A673 (cell line): ENCODE results near the gene CENPN.

Source experiments
- EZH2 ChIP-seq: fragments of 200-600 bp; sonication (generic); IDR thresholded peaks from 2 replicates; pipeline ENCODE4 v1.6.1; 2017; ENCODE audit warnings: borderline replicate concordance, low read depth, mild to moderate bottlenecking, mixed read lengths, antibody characterized with exemption, low read length; ENCODE audit not compliant: poor library complexity, severe bottlenecking
- TF ChIP-seq, protein P1 (sequence below): fragments of 300-800, 200-600 bp; sonication (generic); conservative IDR thresholded peaks from 2 replicates; pipeline ENCODE4 v1.5.1; 2017; ENCODE audit warnings: low read depth, mild to moderate bottlenecking, antibody characterized with exemption, low read length, moderate library complexity, mixed read lengths

DNA sequence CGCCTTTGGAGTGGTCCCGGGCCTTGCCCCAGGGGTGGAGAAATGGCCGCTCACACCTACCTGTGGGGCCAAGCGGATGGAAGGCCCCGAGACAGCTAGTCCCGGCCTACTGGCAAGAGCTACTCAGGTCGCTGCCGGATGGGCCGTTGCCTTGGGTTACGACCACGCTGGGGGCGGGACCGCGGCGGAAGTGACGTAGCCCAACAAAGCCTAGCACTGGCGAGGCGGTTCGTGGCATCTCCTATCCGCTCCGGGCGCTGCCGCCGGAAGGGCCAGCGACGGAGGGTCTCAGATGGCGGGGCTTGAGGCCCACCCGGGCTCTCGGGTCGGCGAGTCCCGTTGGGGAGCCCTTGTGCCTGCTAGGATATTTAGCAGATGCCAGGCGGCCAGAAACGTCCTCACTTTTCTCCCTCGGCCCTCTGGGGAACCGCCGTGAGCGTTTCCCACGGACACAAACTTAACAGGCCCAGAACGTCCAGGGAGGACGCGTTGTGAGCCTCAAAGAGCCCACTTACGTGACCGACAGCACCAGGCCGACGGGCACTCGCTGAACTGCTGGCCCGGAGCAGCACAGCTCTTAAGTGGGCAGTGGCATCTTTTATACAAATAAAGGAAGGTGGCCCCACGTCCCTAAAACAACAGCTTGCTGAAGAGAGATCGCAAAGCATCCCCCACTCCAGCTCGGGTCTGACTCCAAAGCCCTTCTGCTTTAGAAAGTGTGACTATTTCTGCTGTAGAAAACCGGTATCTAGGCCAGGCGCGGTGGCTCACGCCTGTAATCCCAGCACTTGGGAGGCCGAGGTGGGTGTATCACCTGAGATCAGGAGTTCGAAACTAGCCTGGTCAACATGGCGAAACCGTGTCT is 70.3 kb downstream of the CENPN start, which contains the start of gene C16orf46:
- TF ChIP-seq, protein P1, sequence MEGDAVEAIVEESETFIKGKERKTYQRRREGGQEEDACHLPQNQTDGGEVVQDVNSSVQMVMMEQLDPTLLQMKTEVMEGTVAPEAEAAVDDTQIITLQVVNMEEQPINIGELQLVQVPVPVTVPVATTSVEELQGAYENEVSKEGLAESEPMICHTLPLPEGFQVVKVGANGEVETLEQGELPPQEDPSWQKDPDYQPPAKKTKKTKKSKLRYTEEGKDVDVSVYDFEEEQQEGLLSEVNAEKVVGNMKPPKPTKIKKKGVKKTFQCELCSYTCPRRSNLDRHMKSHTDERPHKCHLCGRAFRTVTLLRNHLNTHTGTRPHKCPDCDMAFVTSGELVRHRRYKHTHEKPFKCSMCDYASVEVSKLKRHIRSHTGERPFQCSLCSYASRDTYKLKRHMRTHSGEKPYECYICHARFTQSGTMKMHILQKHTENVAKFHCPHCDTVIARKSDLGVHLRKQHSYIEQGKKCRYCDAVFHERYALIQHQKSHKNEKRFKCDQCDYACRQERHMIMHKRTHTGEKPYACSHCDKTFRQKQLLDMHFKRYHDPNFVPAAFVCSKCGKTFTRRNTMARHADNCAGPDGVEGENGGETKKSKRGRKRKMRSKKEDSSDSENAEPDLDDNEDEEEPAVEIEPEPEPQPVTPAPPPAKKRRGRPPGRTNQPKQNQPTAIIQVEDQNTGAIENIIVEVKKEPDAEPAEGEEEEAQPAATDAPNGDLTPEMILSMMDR: no peak
- TF ChIP-seq EZH2: no peak
